B cell (primary cell): ENCODE results near the gene C19orf73. TPM values are rescaled to one million over a fixed set of nuclear protein-coding genes. Genes with fewer than 3 reads are reported as not detected.

Source experiments
- ATAC-seq: fragments of 200-7000 bp; cut with Tn5 transposase; one replicate; pipeline ENCODE4 v1.10.0; 2021; ENCODE audit warnings: low read depth, mild to moderate bottlenecking, moderate number of reproducible peaks, moderate library complexity
- CTCF ChIA-PET: fragments of 350-600 bp; sonication (Branson Sonifier 250); formaldehyde crosslinking; loops from one replicate; lab custom pipeline; 2021; ENCODE audit warnings: antibody characterized with exemption, inconsistent platforms; lab: Charles Lee
- POLR2A ChIA-PET: fragments of 350-600 bp; sonication (Branson Sonifier 250); formaldehyde crosslinking; loops from one replicate; lab custom pipeline; 2021; ENCODE audit warnings: antibody characterized with exemption; lab: Charles Lee
- DNase-seq: peaks from one replicate; pipeline ENCODE4 v3.0.0; 2013
- H2AFZ ChIP-seq: 2 replicates; pipeline ENCODE4 v1.6.1; 2012; ENCODE audit warnings: mild to moderate bottlenecking, low read depth, low read length; ENCODE audit not compliant: insufficient read depth, poor library complexity, severe bottlenecking
- H3K27ac ChIP-seq, 2 donors: 1 replicate in 1 of 2; 2 replicates in 1 of 2; pipeline ENCODE4 v1.5.1; 2012 to 2013; ENCODE audit warnings: low read length in 2 of 2, mild to moderate bottlenecking in 2 of 2, moderate library complexity in 1 of 2
- H3K27me3 ChIP-seq, 4 experiments: fragments of 200-600 bp in 1 of 4; sonication (generic) in 1 of 4; replicated peaks in 1 of 4; 1 replicate in 2 of 4; 2 replicates in 2 of 4; pipeline versions ENCODE4 v1.6.1 to v1.7.0; 2013 to 2016; ENCODE audit warnings: low read length in 3 of 4, mild to moderate bottlenecking in 2 of 4, mixed read lengths in 1 of 4, moderate library complexity in 1 of 4; ENCODE audit not compliant: insufficient read depth in 4 of 4, control insufficient read depth in 3 of 4; ENCODE audit errors: control extremely low read depth in 1 of 4
- H3K36me3 ChIP-seq, 2 experiments: replicated peaks in 1 of 2; 1 replicate in 1 of 2; 2 replicates in 1 of 2; pipeline versions ENCODE4 v1.6.1 to v1.7.1; 2013; ENCODE audit warnings: low read length in 1 of 2; ENCODE audit not compliant: insufficient read depth in 2 of 2, control insufficient read depth in 1 of 2; ENCODE audit errors: control extremely low read depth in 1 of 2, extremely low read depth in 1 of 2
- H3K4me1 ChIP-seq, 2 donors: fragments of 200-600 bp in 1 of 2; sonication (generic) in 1 of 2; 1 replicate in 1 of 2; 2 replicates in 1 of 2; pipeline versions ENCODE4 v1.5.1 to v1.6.1; 2013 to 2017; ENCODE audit warnings: low read length in 2 of 2; ENCODE audit not compliant: control insufficient read depth in 2 of 2, insufficient read depth in 2 of 2
- H3K4me2 ChIP-seq: replicated peaks from 2 replicates; pipeline ENCODE3; 2012; ENCODE audit warnings: mild to moderate bottlenecking, low read depth, low read length; ENCODE audit not compliant: poor library complexity, severe bottlenecking
- H3K4me3 ChIP-seq, 5 experiments: fragments of 200-600 bp in 1 of 5; sonication (generic) in 1 of 5; 1 replicate in 3 of 5; 2 replicates in 2 of 5; pipeline versions ENCODE4 v1.5.1 to v1.7.0; 2011 to 2016; ENCODE audit warnings: low read length in 4 of 5, mild to moderate bottlenecking in 4 of 5, low read depth in 2 of 5, control low read depth in 1 of 5, moderate library complexity in 1 of 5; ENCODE audit not compliant: insufficient read depth in 1 of 5; ENCODE audit errors: control extremely low read depth in 1 of 5, extremely low read depth in 1 of 5
- H3K79me2 ChIP-seq: fragments of 200-600 bp; sonication (generic); one replicate; pipeline ENCODE4 v1.6.0; 2016; ENCODE audit warnings: low read length; ENCODE audit not compliant: control insufficient read depth, insufficient read depth
- H3K9ac ChIP-seq: fragments of 200-600 bp; sonication (generic); 2 replicates; pipeline ENCODE4 v1.6.1; 2017; ENCODE audit warnings: mild to moderate bottlenecking, low read length, moderate library complexity
- H3K9me3 ChIP-seq, 3 donors: one replicate each; pipeline versions ENCODE4 v1.6.1 to v1.7.1; 2013; ENCODE audit warnings: low read length in 2 of 3; ENCODE audit not compliant: control insufficient read depth in 2 of 3, insufficient read depth in 1 of 3; ENCODE audit errors: control extremely low read depth in 1 of 3
- H4K20me1 ChIP-seq: 2 replicates; pipeline ENCODE4 v1.6.0; 2012; ENCODE audit warnings: mild to moderate bottlenecking, low read length; ENCODE audit not compliant: insufficient read depth, control insufficient read depth, poor library complexity, severe bottlenecking
- H3K27ac Mint-ChIP-seq: one replicate; pipeline ENCODE4 v1.8.0; 2021; ENCODE audit warnings: mixed read lengths
- H3K27me3 Mint-ChIP-seq: one replicate; pipeline ENCODE4 v1.8.0; 2021; ENCODE audit warnings: mixed read lengths
- H3K4me1 Mint-ChIP-seq: one replicate; pipeline ENCODE4 v1.8.0; 2021; ENCODE audit warnings: mixed read lengths
- H3K4me3 Mint-ChIP-seq: one replicate; pipeline ENCODE4 v1.8.0; 2021; ENCODE audit warnings: mixed read lengths
- H3K9me3 Mint-ChIP-seq: one replicate; pipeline ENCODE4 v1.8.0; 2022; ENCODE audit warnings: mixed read lengths; ENCODE audit not compliant: insufficient read depth
- EZH2 ChIP-seq: IDR thresholded peaks from 2 replicates; pipeline ENCODE4 v1.6.1; 2012; ENCODE audit warnings: borderline replicate concordance, low read depth, mild to moderate bottlenecking, moderate library complexity, low read length; ENCODE audit not compliant: insufficient read depth, poor library complexity, severe bottlenecking
- WGBS: methylation state at CpG from one replicate; pipeline ENCODE4 v1.1.5; 2013; ENCODE audit warnings: missing lambda C conversion rate; ENCODE audit not compliant: insufficient coverage; 5-methylcytosine and 5-hydroxymethylcytosine counted together
- intact Hi-C: fragments of 100-400 bp; cut with micrococcal nuclease; formaldehyde crosslinking; loops from one replicate; pipeline ENCODE4 v1.10.0; 2022
- polyA plus RNA-seq: library from polyadenylated mRNA; depleted of rRNA; stranded (reverse); fragments of >200 nt; gene quantifications from 2 replicates; pipeline ENCODE4 v1.2.3, GENCODE V29; 2012
- total RNA-seq, 2 donors: library from RNA; stranded (reverse); fragments of 120-200 nt in 1 of 2; gene quantifications; 1 replicate in 1 of 2; 2 replicates in 1 of 2; pipeline versions ENCODE4 v1.2.3 to v1.2.4, GENCODE V29; 2013 to 2022
- TF ChIP-seq, protein P1 (sequence below): fragments of 200-600 bp; IDR thresholded peaks from one replicate; pipeline ENCODE4 v1.8.0; 2022; ENCODE audit warnings: antibody characterized with exemption, mild to moderate bottlenecking

Gene C19orf73
- total and polyA plus RNA-seq, 2 donors (not counting 1 experiment from before 2014, with no cell fraction given) = 3.9 to 8.2 TPM

DNA sequence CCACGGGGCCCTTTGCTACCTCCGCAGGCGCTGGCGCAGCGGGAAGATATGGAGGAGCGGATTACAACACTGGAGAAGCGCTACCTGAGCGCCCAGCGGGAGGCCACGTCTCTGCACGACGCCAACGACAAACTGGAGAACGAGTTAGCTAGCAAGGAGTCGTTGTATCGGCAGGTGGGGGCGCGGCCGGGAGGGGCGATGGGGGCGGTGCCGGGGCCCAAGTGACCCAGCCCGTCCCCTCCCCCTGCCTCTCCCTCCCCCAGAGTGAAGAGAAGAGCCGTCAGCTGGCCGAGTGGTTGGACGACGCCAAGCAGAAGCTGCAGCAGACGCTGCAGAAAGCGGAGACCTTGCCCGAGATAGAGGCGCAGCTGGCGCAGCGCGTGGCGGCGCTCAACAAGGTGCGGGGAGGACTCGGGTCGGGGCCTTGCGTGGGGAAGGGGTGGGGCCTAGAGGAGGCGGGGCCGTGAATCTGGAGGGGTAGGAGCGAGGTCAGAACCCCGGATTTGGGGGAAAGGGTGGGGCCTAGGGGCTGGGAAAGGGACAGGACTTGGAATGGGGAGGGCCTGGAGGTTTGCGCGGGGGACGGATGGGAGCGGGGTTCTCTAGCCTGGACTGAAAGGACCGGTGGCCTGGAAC is 14.1 kb upstream of the C19orf73 start:
- 38% methylated on average over 33 of the region's 49 CpGs for WGBS
- CTCF ChIA-PET = interaction anchor here (0.5 to 1.6 kb wide), 4 partner anchors 14 to 51 kb away, joined by 3 to 4 read pairs (median 4); partner anchors contain the start of gene LIN7B
- Histone ChIP-seq H3K27ac (no peak overlapping the region), H4K20me1 (no peaks in the 10 kb centered on the region), H3K4me3 (peak overlapping the region in 2 of 5 experiments; percentile 25 to 43), H3K9ac (no peak overlapping the region), H3K4me1 (peaks cover 11 to 18% of the 10 kb centered on the region in 2 donors), H3K36me3 (no peaks in the 10 kb centered on the region), H3K4me2 (peak overlapping the region; percentile 66), H3K27me3 (peaks cover 0 to 35% (median 7%) of the 10 kb centered on the region in 4 experiments), H3K9me3 (peaks cover 0 to 40% (median 2%) of the 10 kb centered on the region in 3 donors), H2AFZ (peak overlapping the region; percentile 36), H3K79me2 (no peaks in the 10 kb centered on the region)
- peak; percentile 29 for DNase-seq
- TF ChIP-seq EZH2 = no peak
- TF ChIP-seq, protein P1, sequence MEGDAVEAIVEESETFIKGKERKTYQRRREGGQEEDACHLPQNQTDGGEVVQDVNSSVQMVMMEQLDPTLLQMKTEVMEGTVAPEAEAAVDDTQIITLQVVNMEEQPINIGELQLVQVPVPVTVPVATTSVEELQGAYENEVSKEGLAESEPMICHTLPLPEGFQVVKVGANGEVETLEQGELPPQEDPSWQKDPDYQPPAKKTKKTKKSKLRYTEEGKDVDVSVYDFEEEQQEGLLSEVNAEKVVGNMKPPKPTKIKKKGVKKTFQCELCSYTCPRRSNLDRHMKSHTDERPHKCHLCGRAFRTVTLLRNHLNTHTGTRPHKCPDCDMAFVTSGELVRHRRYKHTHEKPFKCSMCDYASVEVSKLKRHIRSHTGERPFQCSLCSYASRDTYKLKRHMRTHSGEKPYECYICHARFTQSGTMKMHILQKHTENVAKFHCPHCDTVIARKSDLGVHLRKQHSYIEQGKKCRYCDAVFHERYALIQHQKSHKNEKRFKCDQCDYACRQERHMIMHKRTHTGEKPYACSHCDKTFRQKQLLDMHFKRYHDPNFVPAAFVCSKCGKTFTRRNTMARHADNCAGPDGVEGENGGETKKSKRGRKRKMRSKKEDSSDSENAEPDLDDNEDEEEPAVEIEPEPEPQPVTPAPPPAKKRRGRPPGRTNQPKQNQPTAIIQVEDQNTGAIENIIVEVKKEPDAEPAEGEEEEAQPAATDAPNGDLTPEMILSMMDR = no peak
- intact Hi-C loops = no loop called here
- H3K4me1 Mint-ChIP-seq = peaks cover 18% of the 10 kb centered on the region
- peak overlapping the region; percentile 56 for H3K4me3 Mint-ChIP-seq
- no peak overlapping the region for H3K27ac Mint-ChIP-seq
- peaks cover 36% of the 10 kb centered on the region for H3K27me3 Mint-ChIP-seq
- POLR2A ChIA-PET = interaction anchor here (0.7 kb wide), 1 partner anchor 1752 kb away, joined by 4 read pairs; no protein-coding TSS in a partner anchor
- peak; percentile 8 for ATAC-seq
- no peaks in the 10 kb centered on the region for H3K9me3 Mint-ChIP-seq

DNA sequence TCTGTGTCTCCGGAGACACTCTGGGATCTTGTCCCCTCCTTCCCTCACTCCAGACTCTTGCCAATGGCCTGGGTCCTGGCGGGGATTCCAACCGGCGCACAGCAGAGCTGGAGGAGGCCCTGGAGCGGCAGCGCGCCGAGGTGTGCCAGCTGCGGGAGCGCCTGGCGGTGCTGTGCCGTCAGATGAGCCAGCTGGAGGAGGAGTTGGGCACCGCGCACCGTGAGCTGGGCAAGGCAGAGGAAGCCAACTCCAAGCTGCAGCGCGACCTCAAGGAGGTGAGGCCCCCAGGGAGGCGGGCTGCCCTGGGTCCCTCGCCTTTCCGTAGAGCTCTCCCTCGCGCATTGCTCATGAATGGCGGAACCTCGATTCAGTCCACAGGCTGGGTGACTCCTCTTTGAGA is 11.4 kb upstream of the C19orf73 start:
- Histone ChIP-seq H3K9me3 (peaks cover 0 to 32% (median 2%) of the 10 kb centered on the region in 3 donors), H3K4me3 (no peak overlapping the region), H3K27me3 (peaks cover 0 to 18% (median 7%) of the 10 kb centered on the region in 4 experiments), H3K36me3 (no peaks in the 10 kb centered on the region), H3K9ac (no peak overlapping the region), H3K27ac (no peak overlapping the region), H3K79me2 (no peaks in the 10 kb centered on the region), H3K4me2 (no peak overlapping the region), H4K20me1 (no peaks in the 10 kb centered on the region), H3K4me1 (peaks cover 15 to 24% of the 10 kb centered on the region in 2 donors), H2AFZ (no peak overlapping the region)
- Mint-ChIP-seq H3K9me3 (no peaks in the 10 kb centered on the region), H3K27me3 (peaks cover 20% of the 10 kb centered on the region), H3K4me3 (no peak overlapping the region), H3K4me1 (peaks cover 22% of the 10 kb centered on the region), H3K27ac (no peak overlapping the region)
- ChIA-PET POLR2A (interaction anchor here (0.6 kb wide), 1 partner anchor 77 kb away, joined by 7 read pairs; no protein-coding TSS in a partner anchor), CTCF (interaction anchor here (1.2 to 1.6 kb wide), 3 partner anchors 16 to 33 kb away, joined by 3 to 6 read pairs (median 4); partner anchors contain the start of gene LIN7B)
- WGBS = 97% methylated on average over 23 of the region's 24 CpGs
- intact Hi-C loops = no loop called here
- TF ChIP-seq, protein P1 = no peak
- no peak for TF ChIP-seq EZH2
- DNase-seq (peak; percentile 18), ATAC-seq (no peak)
